HG03280 (cell line): ENCODE data around the gene TFAP2E.

Experiments
- ATAC-seq: cut with Tn5 transposase; IDR thresholded peaks from one replicate; pipeline ENCODE4 v1.9.1; 2021; ENCODE audit warnings: mild to moderate bottlenecking, moderate library complexity; ENCODE audit not compliant: unreplicated experiment

TFAP2E gene

DNA sequence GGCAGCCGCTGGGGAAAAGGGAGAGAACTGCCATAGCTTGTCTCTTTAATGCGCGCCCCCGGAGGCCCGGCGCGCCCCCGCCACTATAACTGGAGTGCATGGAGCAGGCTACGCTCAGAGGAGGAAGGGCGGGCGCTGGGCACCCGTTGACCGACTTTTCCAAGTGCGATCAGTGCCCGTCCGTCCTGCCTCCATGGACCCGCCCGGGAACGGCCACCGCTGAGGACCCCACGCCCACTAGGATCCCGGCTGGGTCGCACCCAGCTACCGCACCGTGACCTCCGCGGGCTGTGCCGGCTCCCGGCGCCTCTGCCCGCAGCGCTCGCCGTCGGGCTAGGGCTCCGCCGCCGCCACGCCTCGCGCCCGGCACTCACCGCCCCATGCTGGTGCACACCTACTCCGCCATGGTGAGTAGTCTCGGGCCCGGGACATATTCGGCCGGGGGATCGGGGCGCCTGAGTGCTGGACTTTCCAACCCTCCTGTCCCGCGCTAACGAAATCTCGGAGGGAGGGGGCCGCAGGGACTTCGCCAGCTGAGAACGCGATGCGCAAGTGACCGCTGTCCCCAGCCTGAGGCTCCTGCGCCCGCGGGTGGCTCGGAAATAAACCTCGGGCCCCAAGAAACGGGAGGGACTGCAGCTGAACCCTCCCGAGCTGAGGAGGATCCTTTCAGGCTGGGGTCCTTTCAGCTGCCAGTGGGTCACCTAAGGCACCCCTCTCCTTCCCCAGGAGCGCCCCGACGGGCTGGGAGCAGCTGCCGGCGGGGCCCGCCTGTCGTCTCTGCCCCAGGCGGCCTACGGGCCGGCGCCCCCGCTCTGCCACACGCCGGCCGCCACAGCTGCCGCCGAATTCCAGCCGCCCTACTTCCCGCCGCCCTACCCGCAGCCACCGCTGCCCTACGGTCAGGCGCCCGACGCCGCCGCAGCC is at the start of gene TFAP2E:
Gene TFAP2E, plus strand, starts transcription at position 117 of the 927 bp plus-strand sequence. Its CDS starts 264 bp downstream, at position 381.
- ATAC-seq: no peak

DNA sequence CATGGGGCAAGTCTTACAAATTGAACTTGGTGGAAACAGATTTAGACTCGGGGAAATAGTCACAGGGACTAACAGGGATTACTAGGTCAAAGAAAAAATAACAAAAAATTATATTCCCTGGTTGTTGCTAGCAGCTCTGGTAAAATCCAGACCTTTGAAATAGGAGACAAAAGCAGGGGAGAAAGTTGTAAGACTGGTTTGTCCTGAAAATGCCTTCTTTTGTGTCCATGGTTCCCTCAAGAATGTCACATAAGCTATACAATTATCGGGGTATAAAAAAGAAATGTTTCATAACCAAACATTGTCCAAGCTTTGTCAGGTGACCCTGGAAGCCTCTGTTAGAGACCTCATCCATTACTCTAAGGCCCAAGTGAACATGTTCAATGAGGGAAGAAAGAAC is 49.0 kb upstream of the TFAP2E start:
- ATAC-seq: no peak

DNA sequence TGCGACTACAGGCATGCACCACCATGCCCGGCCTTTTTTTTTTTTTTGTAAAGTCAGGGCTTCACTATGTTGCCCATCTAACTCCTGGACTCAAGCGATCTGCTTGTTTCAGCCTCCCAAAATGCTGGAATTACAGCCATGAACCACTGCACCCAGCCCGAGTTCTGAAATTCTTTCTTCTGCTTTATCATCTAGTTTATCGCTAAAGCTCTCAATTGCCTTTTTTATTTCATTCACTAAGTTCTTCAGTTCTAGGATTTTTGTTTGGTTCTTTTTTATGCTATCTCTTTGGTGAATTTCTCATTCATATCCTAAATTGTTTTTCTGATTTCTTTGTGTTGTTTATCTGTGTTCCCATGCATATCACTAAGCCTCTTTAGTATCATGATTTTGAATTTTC is 42.9 kb upstream of the TFAP2E start:
- ATAC-seq: no peak

DNA sequence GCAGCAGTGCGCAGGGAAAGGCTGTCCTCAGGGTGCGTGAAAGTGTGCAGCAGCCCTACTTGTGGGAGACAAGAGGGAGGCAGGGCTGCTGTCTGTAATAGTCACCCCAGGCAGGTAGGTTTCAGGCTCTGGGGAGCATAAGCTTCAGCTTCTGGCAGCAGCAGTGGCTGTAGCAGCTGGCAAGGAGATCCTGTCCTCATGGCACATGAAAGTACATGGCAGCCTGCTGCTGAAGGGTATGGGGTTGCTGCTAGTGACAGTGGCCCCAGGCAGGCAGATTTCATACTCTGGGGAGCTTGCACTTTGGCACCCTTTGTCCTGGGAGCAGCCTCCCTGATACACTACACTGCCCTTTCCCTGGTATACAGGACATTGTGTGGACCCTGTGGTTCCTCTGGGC is 42.2 kb upstream of the TFAP2E start:
- ATAC-seq: no peak

DNA sequence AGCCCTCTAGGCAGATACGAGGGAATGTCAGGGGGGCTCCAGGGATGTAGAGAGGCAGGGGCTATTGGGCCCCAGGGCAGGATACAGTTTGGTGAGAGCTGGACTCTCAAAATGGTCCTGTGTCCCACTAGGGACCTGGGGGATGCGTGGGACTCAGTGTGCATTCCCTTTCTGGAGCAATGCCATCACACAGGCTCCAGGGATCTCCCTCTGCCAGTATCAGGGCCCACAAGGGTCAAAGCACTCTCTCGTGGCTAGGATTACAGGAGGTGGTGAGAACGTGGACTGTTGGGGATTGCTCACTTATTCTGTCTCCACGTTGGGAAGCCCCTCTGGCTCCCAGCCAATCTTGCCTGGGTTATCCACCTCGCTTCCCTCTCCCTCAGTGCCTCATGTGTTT is 41.7 kb upstream of the TFAP2E start:
- no peak for ATAC-seq

- ATAC-seq: no peak
These were observed 40.5 kb upstream of the TFAP2E start for GRCh38 chr1:35532497-35533223.

DNA sequence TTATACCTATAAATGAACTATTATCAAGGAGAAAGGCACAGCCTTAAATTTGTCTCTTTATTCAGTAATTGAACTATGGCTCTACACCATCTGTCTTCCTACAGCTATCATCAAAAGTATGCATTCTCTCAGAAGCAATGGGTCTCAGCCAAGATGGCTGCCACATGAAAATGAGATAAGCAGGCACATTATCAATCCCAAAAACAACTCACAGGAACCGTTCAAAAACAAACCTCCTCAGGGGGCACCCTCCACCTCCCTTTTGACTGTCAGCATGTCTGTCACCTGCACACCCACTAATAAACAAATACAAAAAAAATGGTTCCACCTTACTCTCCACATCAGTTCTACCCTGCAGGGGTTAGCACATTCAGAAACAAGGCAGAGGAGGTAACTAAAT is 39.5 kb upstream of the TFAP2E start:
- no peak for ATAC-seq

DNA sequence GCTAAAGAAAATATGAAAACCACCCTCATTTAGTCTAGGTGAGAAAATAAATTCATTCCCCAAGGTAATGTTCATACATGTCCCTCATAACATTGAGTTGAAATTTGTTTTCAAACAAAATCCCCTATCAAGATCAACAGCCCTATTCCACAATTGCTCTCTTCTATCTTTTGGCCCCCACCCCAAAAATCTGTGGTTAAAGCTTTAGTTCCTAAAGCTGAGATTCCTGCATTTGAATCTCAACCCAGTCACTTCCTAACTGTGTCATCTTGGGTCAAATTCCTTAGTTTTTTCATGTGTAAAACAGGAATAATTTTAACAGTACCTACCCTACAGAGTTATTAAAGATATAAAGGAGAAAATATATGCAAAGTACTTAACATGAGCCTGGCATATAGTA is 37.9 kb upstream of the TFAP2E start:
- no peak for ATAC-seq

GRCh38 chr1:35536556-35537162 is 36.5 kb upstream of the TFAP2E start:
- no peak for ATAC-seq

DNA sequence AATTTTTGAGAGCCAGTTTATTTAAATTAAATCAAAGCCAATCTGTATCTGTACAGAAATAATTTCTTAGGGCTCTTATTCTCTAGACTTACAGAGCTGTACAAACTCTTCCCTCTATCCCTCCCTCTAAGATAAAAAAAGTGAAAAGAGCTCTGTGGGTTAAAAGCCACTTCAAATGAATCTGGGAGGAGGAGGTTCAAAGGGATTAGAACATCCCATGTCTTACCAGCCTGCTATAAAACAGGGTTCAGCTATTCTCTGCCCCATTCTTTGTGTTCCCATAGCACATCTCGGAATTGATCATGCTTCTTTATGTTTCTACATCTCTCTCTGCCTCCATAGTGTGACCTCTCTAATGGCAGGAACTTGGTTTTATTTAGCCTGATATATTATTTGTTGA is 35.3 kb upstream of the TFAP2E start:
- no peak for ATAC-seq

DNA sequence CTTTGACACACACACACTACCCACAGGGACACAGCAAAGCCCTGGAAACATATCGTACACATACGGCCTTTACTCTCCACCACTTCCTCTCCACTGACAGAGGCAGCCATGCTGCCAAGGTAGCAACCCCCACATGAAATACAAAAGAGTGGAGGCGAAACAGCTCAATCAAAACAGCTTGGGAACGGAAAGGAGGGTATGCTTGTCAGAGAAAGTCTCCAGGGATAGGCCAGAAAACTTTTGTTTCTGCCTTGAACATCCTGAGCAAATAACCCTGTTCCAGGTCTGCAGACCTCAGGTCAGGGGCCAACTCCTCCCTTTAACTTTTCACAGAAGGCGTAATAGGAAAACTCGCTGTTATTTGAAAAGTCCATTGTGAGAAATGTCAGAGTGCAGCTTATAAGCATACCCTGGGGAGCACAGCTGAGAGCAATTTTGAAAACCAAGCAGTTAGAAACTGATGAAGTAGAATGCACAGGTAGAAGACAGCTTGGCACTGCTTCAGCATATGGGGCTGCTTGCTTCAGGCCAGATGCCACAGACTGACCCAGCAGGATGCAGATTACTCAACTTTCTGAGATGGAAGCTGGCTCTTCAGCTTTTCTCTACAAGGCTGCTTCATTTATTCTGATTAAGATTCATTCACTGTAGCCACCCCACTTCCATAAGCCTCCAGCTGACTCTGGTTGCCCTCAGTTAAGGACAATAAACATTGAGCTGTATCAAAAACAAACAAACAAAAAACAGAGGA is 33.9 kb upstream of the TFAP2E start:
- ATAC-seq: peak; percentile 41

- ATAC-seq: no peak
These were observed 33.3 kb upstream of the TFAP2E start for GRCh38 chr1:35539824-35540261.

DNA sequence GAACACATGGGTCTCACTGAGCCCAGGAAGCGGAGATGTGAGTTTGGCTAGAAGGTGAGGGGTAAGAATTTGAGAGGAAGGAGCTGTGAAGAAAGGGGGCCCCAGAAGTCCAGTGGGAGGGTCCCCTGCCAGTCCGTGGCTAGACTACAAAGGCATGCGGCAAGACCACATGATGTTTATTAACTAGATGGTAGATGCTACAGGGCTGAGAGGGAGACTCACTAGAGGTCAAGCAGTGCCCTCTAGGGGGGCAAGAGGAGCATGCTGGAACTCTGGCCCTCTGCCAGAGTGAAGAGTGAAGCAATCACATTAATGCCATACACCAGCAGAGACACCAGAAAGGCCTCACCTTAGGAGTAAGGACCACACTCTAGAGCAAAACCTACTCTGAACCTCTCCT is 28.1 kb upstream of the TFAP2E start:
- ATAC-seq: no peak

GRCh38 chr1:35546614-35547013 is 26.5 kb upstream of the TFAP2E start:
- ATAC-seq: no peak

GRCh38 chr1:35553851-35554250 is 19.3 kb upstream of the TFAP2E start:
- no peak for ATAC-seq

GRCh38 chr1:35554266-35555211 is 18.6 kb upstream of the TFAP2E start:
- ATAC-seq: no peak

GRCh38 chr1:35555212-35555584 is 17.9 kb upstream of the TFAP2E start:
- ATAC-seq: no peak

DNA sequence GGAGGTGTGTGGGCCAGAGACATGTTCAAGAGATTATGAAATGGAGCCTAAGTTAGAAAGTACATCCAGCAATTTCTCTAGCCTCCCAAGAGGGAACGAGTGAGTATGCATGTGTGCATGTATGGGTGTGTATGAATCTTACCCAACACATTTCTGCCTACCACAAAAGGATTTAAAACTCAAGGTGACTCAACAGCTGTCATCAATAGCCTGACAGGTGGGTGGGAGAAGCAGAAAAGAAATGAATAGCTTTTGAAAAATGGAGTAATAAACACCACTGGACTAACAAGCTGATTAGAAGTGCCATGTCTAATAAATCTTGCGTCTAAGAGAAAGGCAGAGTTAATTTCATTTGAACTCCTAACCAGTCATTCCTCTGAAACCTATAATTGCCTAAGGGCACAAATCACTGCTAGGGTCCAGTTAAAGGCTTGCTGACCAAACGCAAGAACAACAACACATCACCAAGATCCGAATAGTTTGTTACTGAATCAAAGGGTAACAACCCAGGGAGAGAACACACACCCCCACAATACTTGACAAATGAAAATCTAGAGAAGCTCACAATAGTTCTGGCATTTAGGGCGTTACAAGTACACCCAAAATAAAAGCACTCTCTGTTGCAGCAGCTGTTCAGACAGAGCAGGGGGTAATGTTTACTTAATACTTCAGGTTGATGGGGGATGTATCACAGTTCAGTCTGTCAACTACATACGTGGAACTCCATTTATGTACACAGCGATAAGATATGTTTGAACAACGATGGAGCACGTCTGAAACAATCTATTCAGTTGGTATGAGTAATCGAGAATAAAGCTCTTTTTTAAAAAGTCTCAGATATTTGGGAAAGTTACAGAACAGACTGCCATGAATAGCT is 17.3 kb upstream of the TFAP2E start:
- no peak for ATAC-seq
